ENCODE results near the gene DHX8.

Gene DHX8

GRCh38 chr17:43464046-43464445 is 19.7 kb upstream of the DHX8 start:
- Histone ChIP-seq H3K36me3 (replicated peaks) (no peaks in the 10 kb centered on the region), H3K27me3 (replicated peaks) (no peaks in the 10 kb centered on the region), H3K4me3 (ENCODE audit: low read depth, low read length) (no peak overlapping the region), H3K27ac (no peak overlapping the region)
- TF ChIP-seq CTCF (IDR thresholded peaks at IDR 0.05; ENCODE audit: low read depth, low read length, missing control alignments): no peak
- in situ Hi-C loops (cut with HindIII; ENCODE audit: low pct_ligation_motif_present, low sequenced_read_pairs): no loop called here
- no peak for DNase-seq

- no peaks in the 10 kb centered on the region for H3K27me3 ChIP-seq (replicated peaks)
- H3K27ac ChIP-seq: no peak overlapping the region
- TF ChIP-seq CTCF (IDR thresholded peaks at IDR 0.05; ENCODE audit: low read depth, low read length, missing control alignments): no peak
- DNase-seq: no peak
- H3K4me3 ChIP-seq (ENCODE audit: low read depth, low read length): no peak overlapping the region
- in situ Hi-C loops (cut with HindIII; ENCODE audit: low pct_ligation_motif_present, low sequenced_read_pairs): no loop called here
- H3K36me3 ChIP-seq (replicated peaks): no peaks in the 10 kb centered on the region
Observed at GRCh38 chr17:43465049-43465448, 18.7 kb upstream of the DHX8 start.

GRCh38 chr17:43467981-43468581 is 15.7 kb upstream of the DHX8 start:
- no peak overlapping the region for H3K4me3 ChIP-seq (ENCODE audit: low read depth, low read length)
- no peaks in the 10 kb centered on the region for H3K36me3 ChIP-seq (replicated peaks)
- no peaks in the 10 kb centered on the region for H3K27me3 ChIP-seq (replicated peaks)
- peak; percentile 71 for DNase-seq
- in situ Hi-C loops (cut with HindIII; ENCODE audit: low pct_ligation_motif_present, low sequenced_read_pairs): no loop called here
- peak overlapping the region; percentile 87 for H3K27ac ChIP-seq
- TF ChIP-seq CTCF (IDR thresholded peaks at IDR 0.05; ENCODE audit: low read depth, low read length, missing control alignments): no peak

GRCh38 chr17:43468691-43469139 is 15.1 kb upstream of the DHX8 start:
- TF ChIP-seq CTCF (IDR thresholded peaks at IDR 0.05; ENCODE audit: low read depth, low read length, missing control alignments): no peak
- H3K27ac ChIP-seq: peak overlapping the region; percentile 87
- H3K36me3 ChIP-seq (replicated peaks): no peaks in the 10 kb centered on the region
- no peaks in the 10 kb centered on the region for H3K27me3 ChIP-seq (replicated peaks)
- no peak overlapping the region for H3K4me3 ChIP-seq (ENCODE audit: low read depth, low read length)
- in situ Hi-C loops (cut with HindIII; ENCODE audit: low pct_ligation_motif_present, low sequenced_read_pairs): no loop called here
- peak; percentile 60 for DNase-seq

- H3K27ac ChIP-seq: peak overlapping the region; percentile 87
- no peak overlapping the region for H3K4me3 ChIP-seq (ENCODE audit: low read depth, low read length)
- H3K36me3 ChIP-seq (replicated peaks): no peaks in the 10 kb centered on the region
- in situ Hi-C loops (cut with HindIII; ENCODE audit: low pct_ligation_motif_present, low sequenced_read_pairs): no loop called here
- no peak for TF ChIP-seq CTCF (IDR thresholded peaks at IDR 0.05; ENCODE audit: low read depth, low read length, missing control alignments)
- H3K27me3 ChIP-seq (replicated peaks): no peaks in the 10 kb centered on the region
- DNase-seq: peak; percentile 89
Observed at GRCh38 chr17:43469145-43469544, 14.6 kb upstream of the DHX8 start.

GRCh38 chr17:43471585-43472160 is 12.1 kb upstream of the DHX8 start:
- Histone ChIP-seq H3K4me3 (ENCODE audit: low read depth, low read length) (no peak overlapping the region), H3K27me3 (replicated peaks) (no peaks in the 10 kb centered on the region), H3K36me3 (replicated peaks) (no peaks in the 10 kb centered on the region), H3K27ac (no peak overlapping the region)
- in situ Hi-C loops (cut with HindIII; ENCODE audit: low pct_ligation_motif_present, low sequenced_read_pairs): no loop called here
- DNase-seq: peak; percentile 7
- no peak for TF ChIP-seq CTCF (IDR thresholded peaks at IDR 0.05; ENCODE audit: low read depth, low read length, missing control alignments)
